Measurements from ENCODE around the gene ANXA10.

DNA sequence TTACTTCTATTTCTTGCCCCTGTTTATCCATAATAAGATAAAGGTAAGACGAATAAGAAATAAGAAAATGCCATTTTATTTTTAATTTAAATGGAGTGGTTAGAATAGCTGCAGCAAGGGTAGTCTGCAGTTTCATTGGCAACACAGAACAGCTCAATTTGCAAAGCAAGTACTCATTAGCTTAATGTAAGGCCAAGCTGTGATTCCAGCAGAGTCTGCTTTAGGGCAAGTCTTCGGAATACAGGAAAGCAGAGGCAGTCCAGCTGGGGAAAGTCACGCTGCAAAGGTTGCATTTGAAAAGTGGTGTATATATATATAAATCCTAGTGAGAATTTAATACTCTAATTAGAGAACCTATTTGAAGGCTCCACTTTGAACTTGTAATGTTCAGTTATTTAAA lies 59.0 kb downstream of the ANXA10 start:
- TF ChIP-seq, protein P1, sequence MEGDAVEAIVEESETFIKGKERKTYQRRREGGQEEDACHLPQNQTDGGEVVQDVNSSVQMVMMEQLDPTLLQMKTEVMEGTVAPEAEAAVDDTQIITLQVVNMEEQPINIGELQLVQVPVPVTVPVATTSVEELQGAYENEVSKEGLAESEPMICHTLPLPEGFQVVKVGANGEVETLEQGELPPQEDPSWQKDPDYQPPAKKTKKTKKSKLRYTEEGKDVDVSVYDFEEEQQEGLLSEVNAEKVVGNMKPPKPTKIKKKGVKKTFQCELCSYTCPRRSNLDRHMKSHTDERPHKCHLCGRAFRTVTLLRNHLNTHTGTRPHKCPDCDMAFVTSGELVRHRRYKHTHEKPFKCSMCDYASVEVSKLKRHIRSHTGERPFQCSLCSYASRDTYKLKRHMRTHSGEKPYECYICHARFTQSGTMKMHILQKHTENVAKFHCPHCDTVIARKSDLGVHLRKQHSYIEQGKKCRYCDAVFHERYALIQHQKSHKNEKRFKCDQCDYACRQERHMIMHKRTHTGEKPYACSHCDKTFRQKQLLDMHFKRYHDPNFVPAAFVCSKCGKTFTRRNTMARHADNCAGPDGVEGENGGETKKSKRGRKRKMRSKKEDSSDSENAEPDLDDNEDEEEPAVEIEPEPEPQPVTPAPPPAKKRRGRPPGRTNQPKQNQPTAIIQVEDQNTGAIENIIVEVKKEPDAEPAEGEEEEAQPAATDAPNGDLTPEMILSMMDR (IDR thresholded peaks at IDR 0.05; ENCODE audit: poor library complexity): no peak
- TF ChIP-seq EZH2phosphoT487 (IDR thresholded peaks at IDR 0.05; ENCODE audit: low read depth, severe bottlenecking, unreplicated experiment): no peak
- TF ChIP-seq EZH2 (IDR thresholded peaks at IDR 0.05; ENCODE audit: borderline replicate concordance): no peak
